Measurements from ENCODE around the gene APLP2.
"Not testable (repeated sequence)": the region's sequence is repeated elsewhere in the genome, so short reads cannot be mapped to it uniquely, and the experiment has no call there.

APLP2 gene

GRCh38 chr11:130170345-130170744 lies 100.7 kb downstream of the APLP2 start:
- DNase-seq (ENCODE audit: low read depth in 3 of 3): no peak

DNA sequence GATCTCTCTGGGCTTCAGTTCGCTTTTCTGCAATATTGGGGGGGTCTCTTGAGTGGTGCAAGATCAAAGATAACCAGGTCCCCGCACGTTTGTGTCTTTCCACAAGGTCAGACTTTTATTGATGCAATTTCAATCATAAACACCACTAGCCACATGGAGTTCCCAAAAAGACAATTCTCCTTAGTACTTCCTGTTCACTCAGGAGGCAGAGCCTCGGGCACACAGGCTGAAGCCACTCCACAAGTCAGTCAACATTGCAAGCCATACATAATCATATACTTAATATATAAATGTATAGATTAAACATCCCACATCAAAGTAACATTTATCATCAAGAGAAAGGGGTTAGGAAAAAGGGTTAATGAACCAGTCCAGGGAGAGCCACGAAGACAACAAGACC lies 101.8 kb downstream of the APLP2 start:
- no peak for DNase-seq (ENCODE audit: low read depth in 3 of 3)

DNA sequence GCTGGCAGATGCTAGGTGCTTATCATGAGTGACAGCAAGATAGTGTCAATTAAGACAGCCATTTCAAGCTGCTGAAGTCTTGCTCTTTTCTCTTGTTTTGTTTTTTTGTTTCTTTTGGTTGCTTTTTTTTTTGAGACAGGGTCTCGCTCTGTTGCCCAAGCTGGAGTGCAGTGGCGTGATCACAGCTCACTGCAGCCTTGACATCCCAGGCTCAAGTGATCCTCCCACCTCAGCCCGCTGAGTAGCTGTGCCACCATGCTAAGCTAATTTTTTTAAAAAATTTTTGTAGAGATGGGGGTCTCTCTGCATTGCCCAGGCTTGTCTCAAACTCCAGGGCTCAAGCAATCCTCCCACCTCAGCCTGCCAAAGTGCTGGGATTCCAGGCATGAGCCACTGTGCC lies 102.3 kb downstream of the APLP2 start:
- not testable (repeated sequence) for DNase-seq (ENCODE audit: low read depth in 3 of 3)

GRCh38 chr11:130174642-130175041 lies 104.9 kb downstream of the APLP2 start:
- DNase-seq (ENCODE audit: low read depth in 3 of 3): no peak

DNA sequence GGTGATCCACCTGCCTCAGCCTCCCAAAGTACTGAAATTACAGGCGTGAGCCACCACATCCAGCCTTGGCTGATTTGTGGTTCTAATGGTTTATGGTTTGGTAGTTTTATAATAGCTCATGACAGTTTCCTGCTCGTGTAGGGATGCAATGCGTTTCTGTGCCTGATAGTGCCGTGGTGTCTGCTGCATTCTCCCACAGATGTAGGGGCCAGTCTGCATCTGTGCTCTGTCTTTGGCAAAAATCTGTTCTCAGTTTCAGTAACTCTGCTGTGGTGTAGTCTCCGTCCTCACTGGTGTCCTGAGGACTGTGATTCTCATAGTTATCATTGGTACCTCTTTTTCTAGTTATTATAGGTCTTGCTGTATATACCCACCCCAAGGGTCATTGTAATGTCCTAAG lies 106.2 kb downstream of the APLP2 start:
- DNase-seq (ENCODE audit: low read depth in 3 of 3): no peak

GRCh38 chr11:130177782-130178181 lies 108.1 kb downstream of the APLP2 start:
- DNase-seq (ENCODE audit: low read depth in 3 of 3): no peak

GRCh38 chr11:130178441-130179339 lies 109.0 kb downstream of the APLP2 start:
- no peak for DNase-seq (ENCODE audit: low read depth in 3 of 3)

DNA sequence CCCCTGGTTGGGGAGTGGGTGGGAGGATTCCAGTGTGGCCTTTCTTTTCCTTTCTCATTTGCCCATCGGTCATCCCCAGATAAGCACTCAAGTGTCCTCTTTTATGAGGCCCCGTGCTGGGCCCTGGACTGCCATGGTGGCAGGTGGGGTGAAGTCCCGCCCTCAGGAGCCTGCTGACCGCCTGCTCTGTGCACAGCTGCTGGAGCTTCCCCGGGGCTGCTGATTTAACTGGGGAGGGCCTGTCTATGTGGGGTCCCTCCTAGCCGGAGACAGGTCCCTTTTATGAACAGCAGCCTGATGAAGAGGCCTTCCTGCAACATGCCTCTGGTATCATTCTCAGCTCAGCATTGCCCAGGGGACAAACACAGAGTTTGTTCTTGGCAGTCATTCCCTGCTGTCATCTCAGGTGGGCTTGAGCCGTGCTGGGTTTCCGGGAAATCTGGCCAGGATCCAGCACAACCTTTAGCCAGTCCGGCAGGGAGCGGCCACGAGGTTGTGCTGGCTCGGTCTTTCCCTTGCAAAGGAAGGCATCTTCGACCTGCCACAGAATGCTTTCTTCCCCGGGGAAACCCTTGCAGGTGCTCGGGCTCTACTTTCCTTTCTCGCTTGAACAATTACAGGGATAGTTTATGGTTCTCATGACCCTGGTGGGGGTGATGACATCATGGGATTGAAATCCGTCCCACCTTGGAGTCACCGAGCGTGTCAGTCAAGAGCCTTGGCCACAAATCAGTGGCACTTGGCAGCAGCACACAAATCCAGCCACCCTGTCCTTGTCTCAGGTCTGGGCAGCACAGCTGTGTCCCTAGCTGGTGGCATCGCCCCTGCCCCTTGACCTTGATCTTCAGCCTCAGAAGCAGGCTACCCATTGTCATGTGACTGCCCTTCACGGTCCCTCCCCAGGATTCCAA lies 110.0 kb downstream of the APLP2 start:
- DNase-seq (ENCODE audit: low read depth in 3 of 3): no peak

DNA sequence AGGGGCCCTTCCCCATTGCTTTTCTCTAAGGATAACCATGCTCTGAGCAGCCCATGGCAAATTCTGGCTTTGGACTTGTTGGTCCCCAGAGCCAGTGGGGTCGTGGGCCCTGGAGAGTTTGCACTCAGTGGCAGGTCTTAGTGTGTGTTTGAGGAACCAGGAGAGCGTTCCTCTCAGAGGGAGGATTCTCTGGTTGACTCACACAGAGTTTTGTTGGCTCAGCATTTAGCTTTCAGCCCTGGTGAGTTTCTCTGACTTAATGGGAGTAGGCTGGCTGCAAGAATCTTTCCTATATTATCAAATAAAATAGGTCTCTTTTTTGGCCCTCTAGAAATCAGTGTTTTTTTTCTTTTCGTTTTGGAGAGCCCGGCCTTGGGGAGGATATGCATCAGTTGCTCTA lies 110.8 kb downstream of the APLP2 start:
- DNase-seq (ENCODE audit: low read depth in 3 of 3): no peak

DNA sequence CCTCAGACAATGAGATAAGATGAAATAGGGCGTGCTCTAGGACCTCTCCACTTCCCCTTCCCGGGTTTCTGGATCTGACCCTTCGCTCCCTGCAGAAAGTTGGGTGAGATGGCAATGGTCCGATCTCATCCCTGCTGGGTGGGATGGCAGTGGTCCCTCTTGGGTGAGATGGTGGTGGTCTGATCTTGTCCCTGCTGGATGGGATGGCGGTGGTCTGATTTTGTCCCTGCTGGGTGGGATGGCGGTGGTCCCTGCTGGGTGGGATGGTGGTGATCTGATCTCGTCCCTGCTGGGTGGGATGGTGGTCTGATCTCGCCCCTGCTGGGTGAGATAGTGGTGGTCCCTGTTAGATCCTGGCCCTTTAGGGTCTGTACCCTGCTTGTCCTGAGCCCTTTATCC lies 111.2 kb downstream of the APLP2 start:
- no peak for DNase-seq (ENCODE audit: low read depth in 3 of 3)

DNA sequence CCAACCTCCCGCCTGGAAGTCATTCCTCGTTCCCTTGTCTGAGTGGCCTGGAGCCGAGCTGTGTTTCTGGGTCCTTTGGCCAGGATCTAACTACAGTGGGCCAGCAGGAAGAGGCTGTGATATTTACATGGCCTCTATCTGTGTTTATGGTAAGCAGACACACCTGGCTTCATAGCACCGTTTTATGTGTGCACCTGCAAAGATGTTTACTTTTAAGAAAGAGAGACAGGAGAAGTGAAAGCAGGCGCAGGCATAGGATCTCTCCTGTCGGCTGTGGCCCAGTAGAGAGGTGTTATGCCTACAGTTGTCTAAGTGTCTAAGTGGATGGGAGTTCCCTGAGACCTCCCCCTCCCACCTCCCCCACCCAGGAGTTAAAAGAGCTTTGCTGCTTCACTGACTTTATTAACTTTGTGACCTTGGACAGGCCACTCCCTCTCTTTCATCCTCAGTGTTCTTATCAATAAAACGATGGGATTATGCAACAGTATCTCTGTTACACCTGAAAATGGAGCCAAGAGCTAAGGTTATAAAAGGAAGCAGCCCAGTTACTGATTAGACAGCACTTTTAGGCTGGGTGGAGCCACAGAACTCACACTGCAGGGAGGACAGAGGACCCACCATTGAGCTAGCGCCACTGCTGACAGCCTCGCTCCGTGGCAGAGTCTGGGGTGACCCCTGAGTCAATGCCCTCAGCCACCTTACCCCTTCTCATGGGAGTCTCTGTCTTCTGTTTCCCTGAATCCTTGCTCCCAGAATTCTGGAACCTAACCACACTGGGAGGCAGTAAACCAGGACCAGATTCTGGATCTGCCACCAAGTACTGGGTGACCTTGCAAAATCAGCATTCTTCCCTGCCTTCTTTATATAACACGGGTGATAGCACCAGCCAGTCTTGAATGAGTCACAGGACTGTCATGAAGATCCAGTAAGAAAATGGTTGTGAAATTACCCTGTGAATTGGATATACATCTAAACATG lies 111.9 kb downstream of the APLP2 start:
- no peak for DNase-seq (ENCODE audit: low read depth in 3 of 3)

- DNase-seq (ENCODE audit: low read depth in 3 of 3): no peak
Measured at GRCh38 chr11:130183878-130184610, 114.3 kb downstream of the APLP2 start.

DNA sequence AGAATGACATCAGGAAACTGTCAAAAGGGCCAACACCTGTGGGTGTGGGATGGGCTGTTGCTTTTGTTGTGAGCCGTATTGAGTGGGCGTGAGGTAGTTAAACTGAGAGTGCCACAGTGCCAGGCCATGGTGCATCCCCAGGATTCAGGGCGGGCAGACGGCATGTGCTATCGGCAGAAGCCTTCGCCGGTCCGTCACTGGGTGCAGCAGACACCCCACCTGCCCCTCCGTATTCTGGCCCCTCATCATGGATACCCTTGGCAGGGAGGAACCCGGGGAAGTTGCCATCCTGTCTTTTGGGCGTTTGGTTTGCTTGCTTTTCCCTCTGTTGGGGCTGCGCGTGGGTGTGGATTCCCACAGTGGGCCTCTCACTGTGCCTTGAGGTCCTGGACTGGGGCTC lies 117.4 kb downstream of the APLP2 start:
- DNase-seq (ENCODE audit: low read depth in 3 of 3): no peak

DNA sequence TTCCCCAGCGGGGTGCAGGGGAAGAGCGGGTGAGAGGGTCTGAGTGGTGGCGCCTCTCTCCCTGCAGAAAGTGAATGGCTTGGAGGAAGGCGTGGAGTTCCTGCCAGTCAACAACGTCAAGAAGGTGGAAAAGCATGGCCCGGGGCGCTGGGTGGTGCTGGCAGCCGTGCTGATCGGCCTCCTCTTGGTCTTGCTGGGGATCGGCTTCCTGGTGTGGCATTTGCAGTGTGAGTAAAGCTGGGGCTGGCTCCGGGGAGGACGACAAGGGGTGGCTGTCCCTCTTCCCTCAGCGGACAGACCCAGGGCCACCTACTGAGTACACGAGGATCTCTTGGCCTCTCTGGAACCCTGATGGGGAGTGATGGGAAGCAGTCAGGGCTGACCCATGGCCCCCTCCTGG lies 118.4 kb downstream of the APLP2 start:
- DNase-seq (ENCODE audit: low read depth in 3 of 3): no peak

GRCh38 chr11:130188585-130189347 lies 119.1 kb downstream of the APLP2 start:
- no peak for DNase-seq (ENCODE audit: low read depth in 3 of 3)

GRCh38 chr11:130189492-130190210 lies 120.0 kb downstream of the APLP2 start:
- DNase-seq (ENCODE audit: low read depth in 3 of 3): no peak

DNA sequence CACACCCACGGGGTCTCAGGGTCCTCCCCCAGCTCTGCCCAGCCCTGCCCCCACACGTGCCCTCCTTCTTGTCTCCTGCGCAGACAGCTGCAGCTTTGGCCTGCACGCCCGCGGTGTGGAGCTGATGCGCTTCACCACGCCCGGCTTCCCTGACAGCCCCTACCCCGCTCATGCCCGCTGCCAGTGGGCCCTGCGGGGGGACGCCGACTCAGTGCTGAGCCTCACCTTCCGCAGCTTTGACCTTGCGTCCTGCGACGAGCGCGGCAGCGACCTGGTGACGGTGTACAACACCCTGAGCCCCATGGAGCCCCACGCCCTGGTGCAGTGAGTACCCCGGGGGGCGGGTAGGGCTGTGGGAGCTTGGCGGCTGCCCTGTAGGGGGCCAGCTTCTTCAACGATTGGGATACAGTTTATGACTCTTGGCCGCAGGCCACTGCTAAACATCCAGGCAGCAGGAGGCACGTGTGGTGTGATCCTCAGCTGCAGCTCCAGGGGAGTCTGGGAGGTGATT lies 120.7 kb downstream of the APLP2 start:
- DNase-seq (ENCODE audit: low read depth in 3 of 3): no peak

DNA sequence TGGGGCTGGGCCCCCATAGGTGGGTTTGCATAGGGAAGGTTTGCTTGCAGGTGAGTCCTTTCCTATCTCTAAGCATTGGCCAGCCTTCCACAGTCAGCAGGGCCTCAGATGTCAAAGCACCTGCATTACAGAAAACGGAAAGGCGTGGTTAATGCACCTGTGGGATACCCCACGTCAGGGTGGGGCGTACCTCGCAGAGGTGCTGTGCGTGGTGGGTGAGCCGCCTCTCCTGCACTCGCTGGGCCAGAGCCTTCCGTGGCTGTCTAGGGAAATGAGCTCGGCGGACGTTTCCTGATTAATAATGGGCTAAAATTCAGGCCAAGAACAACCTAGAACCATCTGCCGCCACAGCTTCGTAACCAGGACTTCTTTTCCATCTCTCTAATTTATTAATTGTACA lies 122.2 kb downstream of the APLP2 start:
- no peak for DNase-seq (ENCODE audit: low read depth in 3 of 3)

DNA sequence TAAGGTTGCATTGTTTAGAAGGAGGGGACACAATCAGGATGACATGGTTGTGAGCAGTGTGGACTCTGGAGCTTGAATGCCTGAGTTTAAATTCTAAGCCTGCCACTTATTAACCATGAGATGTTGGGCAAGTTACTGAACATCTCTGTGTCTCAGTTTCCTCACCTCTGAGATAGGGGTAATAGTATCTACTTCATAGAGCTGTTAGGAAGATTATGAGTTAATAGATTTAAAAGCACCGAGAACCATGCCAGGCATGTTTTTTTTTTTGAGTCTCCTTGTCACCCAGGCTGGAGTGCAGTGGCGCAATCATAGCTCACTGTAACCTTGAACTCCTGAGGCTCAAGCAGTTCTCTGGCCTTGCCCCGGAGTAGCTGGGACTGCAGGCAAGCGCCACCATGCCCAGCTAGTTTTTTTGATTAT lies 123.2 kb downstream of the APLP2 start:
- no peak for DNase-seq (ENCODE audit: low read depth in 3 of 3)
